GM19025 (cell line): ENCODE data around the gene DNAJA1.

ENCODE experiments used
- ATAC-seq: cut with Tn5 transposase; IDR thresholded peaks from one replicate; pipeline ENCODE4 v1.9.1; 2021; ENCODE audit warnings: mild to moderate bottlenecking, low read depth, moderate library complexity; ENCODE audit not compliant: unreplicated experiment

The DNAJA1 gene

GRCh38 chr9:33025572-33026342 lies 684 bp downstream of the DNAJA1 start:
- ATAC-seq, result peak; percentile 35

DNA sequence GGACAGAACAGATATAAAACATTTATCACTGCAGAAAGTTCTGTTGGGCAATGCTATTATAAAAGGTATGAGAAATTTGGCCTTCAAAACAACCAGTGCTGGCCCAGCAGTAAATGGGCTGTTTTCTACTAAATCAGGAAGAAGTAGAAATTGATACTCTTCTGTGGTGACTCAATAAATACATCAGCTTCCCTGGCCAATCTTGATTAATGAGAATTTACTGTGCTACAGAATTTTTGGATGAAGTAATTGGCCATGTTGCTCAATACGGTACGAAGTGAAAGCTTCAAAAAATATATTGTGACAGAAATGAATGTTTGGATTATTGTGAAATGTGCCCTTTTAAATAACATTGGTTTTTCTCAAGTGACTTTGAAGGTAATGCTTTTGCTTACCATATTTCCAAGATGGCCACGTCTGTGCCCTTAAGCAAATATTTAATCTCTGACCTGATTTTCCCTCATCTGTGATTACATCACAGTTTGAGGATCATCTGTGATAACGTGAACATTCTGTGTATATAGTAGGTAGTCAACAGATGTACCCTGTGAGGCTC lies 4.2 kb downstream of the DNAJA1 start:
- ATAC-seq, result no peak

GRCh38 chr9:33030285-33030684 lies 5.2 kb downstream of the DNAJA1 start:
- ATAC-seq, result no peak

DNA sequence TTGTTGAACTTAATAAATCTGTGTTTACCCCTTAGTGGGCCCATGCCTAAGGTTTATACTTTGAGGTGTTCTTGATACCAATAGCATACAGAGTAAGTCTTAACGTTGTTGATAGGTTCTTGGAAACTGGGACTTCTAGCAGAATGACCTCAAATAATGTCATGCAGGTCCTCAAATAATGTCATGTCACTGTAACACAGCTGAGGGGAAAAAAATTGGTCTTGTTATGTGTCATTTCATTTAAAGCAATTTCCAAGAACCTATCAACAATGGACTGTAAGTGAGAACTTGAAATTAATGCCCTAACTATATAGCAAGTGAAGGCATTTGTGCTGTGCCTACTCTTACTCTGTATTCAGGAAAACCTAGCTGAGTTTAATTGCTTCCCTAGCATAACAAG lies 7.2 kb downstream of the DNAJA1 start:
- ATAC-seq, result no peak

DNA sequence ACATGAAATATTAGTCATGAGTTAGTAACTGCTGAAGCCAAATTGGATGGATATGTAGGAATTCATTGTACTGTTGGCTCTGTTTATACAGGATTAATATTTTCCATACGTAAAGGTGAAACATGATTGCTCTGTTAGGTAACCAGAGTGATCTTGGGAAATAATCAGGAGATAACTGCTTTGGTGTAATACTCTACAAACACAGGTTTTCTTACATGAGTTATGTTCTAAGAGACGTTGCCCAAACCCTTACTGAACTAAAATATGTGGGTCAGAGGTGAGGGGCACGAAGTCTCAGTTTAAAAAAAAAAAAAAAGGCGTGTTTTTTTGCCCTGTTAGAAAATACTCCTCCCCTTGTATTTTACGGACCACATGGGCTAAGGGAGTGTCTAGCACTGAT lies 7.8 kb downstream of the DNAJA1 start:
- no peak for ATAC-seq

- no peak for ATAC-seq
These were observed 15.8 kb downstream of the DNAJA1 start for GRCh38 chr9:33040792-33041431.

GRCh38 chr9:33041432-33042188 lies 16.5 kb downstream of the DNAJA1 start:
- ATAC-seq, result no peak

DNA sequence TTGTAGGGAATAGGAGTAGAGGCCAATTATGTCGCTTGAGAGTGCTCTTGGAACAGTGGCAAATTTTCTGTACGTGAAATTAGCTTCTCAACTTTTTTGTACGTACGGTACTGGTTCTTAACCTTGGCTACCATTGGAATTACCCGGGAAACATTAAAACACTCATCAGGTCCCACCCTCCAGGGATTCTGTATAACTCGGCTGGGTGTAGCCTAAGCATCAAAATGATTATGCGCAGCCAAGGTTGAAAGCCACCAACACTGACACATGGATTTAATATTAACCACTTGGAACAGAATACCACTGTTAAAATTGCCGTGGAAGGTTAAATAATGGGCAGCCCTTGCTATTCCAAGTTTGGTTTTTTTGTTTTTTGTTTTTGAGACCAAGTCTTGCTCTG lies 17.4 kb downstream of the DNAJA1 start:
- no peak for ATAC-seq

- ATAC-seq, result no peak
These were observed 18.6 kb downstream of the DNAJA1 start for GRCh38 chr9:33043671-33044070.

DNA sequence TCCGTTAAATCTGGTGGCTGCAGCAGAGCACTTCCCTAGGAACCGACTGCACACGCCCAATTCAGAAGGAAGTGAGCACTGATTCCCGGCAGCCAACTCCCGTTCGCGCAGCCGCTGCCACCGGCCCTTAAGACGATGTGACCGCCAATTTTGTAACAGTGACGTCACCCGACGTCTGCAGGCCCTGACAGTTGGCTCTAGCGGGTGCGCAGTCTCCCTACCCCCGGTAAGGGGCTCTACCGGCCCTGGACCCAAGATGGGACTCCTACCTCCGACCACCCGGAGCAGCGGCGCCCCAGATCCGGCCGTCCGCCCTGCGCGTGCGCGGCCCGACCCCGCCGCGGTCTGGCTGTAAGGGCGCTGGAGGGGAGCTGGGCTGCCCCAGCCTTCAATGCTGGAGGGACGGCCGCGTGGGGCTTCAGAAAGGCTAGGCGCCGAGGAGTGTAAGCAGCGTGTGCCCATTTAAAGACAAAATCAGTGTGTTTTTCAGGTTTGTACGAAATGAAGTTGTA lies 19.1 kb downstream of the DNAJA1 start:
- ATAC-seq, result peak; percentile 74

GRCh38 chr9:33044677-33045282 lies 19.7 kb downstream of the DNAJA1 start:
- ATAC-seq, result no peak

GRCh38 chr9:33046061-33046460 lies 21.0 kb downstream of the DNAJA1 start:
- ATAC-seq, result no peak

- no peak for ATAC-seq
These were observed 23.0 kb downstream of the DNAJA1 start for GRCh38 chr9:33048054-33048465.

- peak; percentile 58 for ATAC-seq
These were observed 24.7 kb downstream of the DNAJA1 start for GRCh38 chr9:33049680-33050361.

DNA sequence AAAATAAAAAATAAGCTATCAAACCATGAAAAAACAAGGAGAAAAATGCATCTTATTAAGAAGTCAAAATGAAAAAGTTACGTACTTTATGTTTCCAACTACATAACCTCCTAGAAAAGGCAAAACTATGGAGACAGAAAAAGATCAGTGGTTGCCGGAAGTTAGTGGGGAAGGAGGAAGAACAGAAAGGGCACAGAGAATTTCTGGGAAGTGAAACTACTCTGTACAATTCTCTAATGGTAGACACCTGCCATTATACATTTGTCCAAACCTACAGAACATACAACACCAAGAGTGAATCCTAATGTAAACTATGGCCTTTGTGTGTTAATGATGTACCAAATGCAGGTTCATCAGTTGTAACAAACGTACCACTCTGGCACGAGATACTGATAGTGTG lies 26.1 kb downstream of the DNAJA1 start:
- ATAC-seq, result no peak

DNA sequence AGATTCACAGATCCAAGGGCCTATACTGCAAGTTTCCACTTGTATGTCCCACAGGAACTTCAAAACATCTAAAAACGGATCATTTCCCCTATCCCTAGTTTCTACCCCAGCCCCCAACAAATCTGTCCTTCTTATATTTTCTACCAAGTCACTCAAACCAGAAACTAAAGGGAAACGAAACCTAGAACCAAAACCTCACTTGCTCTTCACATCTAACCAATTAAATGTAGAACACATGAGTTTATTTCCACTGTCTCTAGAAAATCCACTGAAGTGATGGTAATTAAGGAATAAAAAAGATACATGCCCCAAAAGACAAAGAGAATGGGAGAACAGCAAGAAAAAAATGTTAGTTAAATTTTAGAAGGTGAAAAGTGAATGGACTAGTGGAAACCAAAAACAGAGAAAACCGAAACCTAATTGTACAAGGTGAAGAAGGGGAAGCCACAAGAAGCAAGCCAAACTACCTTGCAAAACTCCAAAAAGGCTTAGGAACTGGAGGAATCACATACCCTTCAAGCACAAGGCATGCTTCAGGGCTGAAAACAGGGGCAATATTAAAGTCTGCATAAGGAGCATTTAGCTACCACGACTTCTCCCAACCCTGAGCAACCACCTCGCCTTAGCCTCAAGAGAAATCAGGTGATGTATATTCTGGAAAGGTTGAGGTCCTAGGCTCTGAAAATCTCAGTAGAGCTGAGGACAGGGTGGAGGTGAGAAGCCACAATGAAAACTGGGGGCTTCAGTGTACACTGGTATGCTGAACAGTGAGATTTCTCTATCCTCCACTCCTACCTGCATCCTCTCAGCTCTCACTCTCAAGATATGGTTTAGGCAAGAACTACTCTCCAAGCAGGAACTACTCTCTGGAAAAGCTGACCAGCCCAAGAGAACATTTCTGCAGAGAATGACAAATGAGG lies 40.3 kb downstream of the DNAJA1 start:
- ATAC-seq, result peak; percentile 67

DNA sequence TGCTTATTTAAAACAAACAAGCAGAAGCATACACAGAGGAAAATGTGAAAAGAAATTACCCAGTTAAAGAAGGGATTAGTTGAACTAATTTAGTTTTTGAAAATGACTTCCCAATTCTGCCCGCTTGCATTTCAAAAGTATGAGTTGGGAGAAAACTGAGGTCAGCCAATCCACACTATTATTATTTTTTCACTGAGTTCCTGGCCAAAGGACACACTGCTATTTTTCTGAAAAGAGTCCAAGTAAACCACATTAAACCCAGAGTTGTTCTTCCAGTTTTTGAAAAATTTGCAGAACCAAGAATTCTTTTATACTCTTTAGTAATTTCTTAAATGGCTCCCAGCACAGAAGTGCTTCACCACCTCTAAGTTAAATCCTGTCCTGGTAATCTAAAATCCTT lies 43.9 kb downstream of the DNAJA1 start:
- no peak for ATAC-seq

- ATAC-seq, result peak; percentile 100
These were observed 51.3 kb downstream of the DNAJA1 start, which contains the start of gene SMU1 for GRCh38 chr9:33076046-33077004. TSS of gene SMU1 (minus strand) at chr9:33076674. CDS start at chr9:33076608, 66 bp downstream.
